DMS153 treated with DMSO at 0.1 percent for 48 hours (cell line): ENCODE results near the gene MED31.
"Not testable (repeated sequence)": the region's sequence is repeated elsewhere in the genome, so short reads cannot be mapped to it uniquely, and the experiment has no call there.

Experiments
- DNase-seq: peaks from one replicate; lab custom pipeline; 2025; ENCODE audit not compliant: unreplicated experiment; lab: John Stamatoyannopoulos, UW

The MED31 gene

GRCh38 chr17:6651354-6651918 is at the start of gene MED31, which contains the start of gene C17orf100:
Gene MED31, minus strand, starts transcription at chr17:6651605. Its CDS starts 77 bp downstream, at chr17:6651528.
Gene C17orf100, plus strand, starts transcription at chr17:6651762. Its CDS starts 152 bp downstream, at chr17:6651914.
- DNase-seq = peak; percentile 57

GRCh38 chr17:6700948-6701307 is 49.5 kb upstream of the MED31 start:
- DNase-seq = no peak

GRCh38 chr17:6699997-6700947 is 48.9 kb upstream of the MED31 start:
- no peak for DNase-seq

GRCh38 chr17:6698004-6698403 is 46.6 kb upstream of the MED31 start:
- no peak for DNase-seq

- DNase-seq = no peak
Measured at GRCh38 chr17:6696906-6697305, 45.5 kb upstream of the MED31 start.

- no peak for DNase-seq
Measured at GRCh38 chr17:6695565-6695964, 44.2 kb upstream of the MED31 start.

- DNase-seq = no peak
Measured at GRCh38 chr17:6695051-6695450, 43.6 kb upstream of the MED31 start.

- DNase-seq = not testable (repeated sequence)
Measured at GRCh38 chr17:6691958-6692357, 40.6 kb upstream of the MED31 start.

GRCh38 chr17:6691546-6691945 is 40.1 kb upstream of the MED31 start:
- no peak for DNase-seq

GRCh38 chr17:6690641-6691040 is 39.2 kb upstream of the MED31 start:
- DNase-seq = no peak

GRCh38 chr17:6688944-6689343 is 37.5 kb upstream of the MED31 start:
- DNase-seq = no peak

- no peak for DNase-seq
Measured at GRCh38 chr17:6686026-6686425, 34.6 kb upstream of the MED31 start.

GRCh38 chr17:6684881-6685767 is 33.7 kb upstream of the MED31 start:
- DNase-seq = no peak

GRCh38 chr17:6684460-6684783 is 33.0 kb upstream of the MED31 start:
- DNase-seq = no peak

GRCh38 chr17:6683730-6684459 is 32.5 kb upstream of the MED31 start:
- DNase-seq = no peak

- DNase-seq = no peak
Measured at GRCh38 chr17:6683081-6683684, 31.8 kb upstream of the MED31 start.

- DNase-seq = no peak
Measured at GRCh38 chr17:6682339-6682738, 30.9 kb upstream of the MED31 start.

- no peak for DNase-seq
Measured at GRCh38 chr17:6681671-6682070, 30.3 kb upstream of the MED31 start.

GRCh38 chr17:6681176-6681575 is 29.8 kb upstream of the MED31 start:
- no peak for DNase-seq

GRCh38 chr17:6679241-6679640 is 27.8 kb upstream of the MED31 start:
- DNase-seq = no peak
